ENCODE results near the gene RAMP3. TPM values are rescaled to one million over a fixed set of nuclear protein-coding genes. Genes with fewer than 3 reads are reported as not detected.

The RAMP3 gene
- total and polyA plus RNA-seq, 8 donors = 2.6 to 21.8 (median 11.1) TPM

DNA sequence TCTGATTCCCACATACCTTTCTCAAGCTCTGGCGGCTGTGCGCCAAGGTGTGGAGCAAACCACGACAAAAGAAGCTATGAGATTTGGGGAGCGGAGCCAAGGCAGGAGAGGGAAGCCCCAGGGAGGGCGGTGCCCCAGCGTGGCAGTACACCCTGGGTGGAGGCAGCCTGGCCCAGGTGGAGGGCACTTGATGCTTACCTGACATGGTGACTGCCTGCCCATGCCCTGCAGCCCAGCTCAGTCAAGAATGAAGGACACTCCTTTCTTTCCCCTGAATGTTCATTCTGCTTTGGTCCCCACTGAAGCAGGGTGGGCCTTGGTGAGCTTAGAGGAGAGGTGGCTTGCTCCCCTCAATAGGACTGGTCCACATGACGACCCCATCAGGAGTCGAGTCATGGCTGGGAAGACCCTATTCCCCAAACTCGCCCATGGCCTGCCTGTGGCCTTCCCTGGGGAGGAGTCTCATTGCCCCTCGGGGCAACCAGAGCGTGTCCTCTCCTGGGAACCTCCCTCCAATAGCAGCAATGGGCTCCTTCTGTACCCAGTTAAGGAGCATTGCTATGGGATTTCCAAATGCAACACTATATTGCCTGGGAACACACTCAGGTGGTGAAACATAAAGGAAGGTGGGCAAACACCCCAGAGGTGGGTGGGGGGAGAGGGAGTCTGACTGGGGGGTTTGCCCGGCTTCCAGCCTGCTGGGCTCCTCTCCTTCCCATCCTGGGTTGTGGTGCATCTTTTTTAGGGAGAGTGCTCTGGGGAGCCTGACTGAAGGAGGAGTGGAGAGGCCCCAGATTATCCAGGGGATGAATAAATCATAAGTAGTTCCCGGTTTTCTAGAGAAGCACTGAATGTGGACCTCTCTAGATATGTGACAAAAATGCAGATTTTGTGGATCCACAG is 22.7 kb downstream of the RAMP3 start:
- intact Hi-C loops (cut with DNase I; ENCODE audit: low total_unique reads) = no loop called here
- H3K9me3 ChIP-seq = no peaks in the 10 kb centered on the region
- no peaks in the 10 kb centered on the region for H3K4me1 ChIP-seq
- H3K36me3 ChIP-seq = no peaks in the 10 kb centered on the region
- H3K27me3 ChIP-seq = peaks cover 0 to 18% (median 0%) of the 10 kb centered on the region in 3 donors
- no peak for TF ChIP-seq POLR2AphosphoS5 (IDR thresholded peaks at IDR 0.05)
- no peak for TF ChIP-seq EP300 (IDR thresholded peaks at IDR 0.05)
- TF ChIP-seq, protein P1, sequence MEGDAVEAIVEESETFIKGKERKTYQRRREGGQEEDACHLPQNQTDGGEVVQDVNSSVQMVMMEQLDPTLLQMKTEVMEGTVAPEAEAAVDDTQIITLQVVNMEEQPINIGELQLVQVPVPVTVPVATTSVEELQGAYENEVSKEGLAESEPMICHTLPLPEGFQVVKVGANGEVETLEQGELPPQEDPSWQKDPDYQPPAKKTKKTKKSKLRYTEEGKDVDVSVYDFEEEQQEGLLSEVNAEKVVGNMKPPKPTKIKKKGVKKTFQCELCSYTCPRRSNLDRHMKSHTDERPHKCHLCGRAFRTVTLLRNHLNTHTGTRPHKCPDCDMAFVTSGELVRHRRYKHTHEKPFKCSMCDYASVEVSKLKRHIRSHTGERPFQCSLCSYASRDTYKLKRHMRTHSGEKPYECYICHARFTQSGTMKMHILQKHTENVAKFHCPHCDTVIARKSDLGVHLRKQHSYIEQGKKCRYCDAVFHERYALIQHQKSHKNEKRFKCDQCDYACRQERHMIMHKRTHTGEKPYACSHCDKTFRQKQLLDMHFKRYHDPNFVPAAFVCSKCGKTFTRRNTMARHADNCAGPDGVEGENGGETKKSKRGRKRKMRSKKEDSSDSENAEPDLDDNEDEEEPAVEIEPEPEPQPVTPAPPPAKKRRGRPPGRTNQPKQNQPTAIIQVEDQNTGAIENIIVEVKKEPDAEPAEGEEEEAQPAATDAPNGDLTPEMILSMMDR (IDR thresholded peaks at IDR 0.05) = no peak
- TF ChIP-seq POLR2A (IDR thresholded peaks at IDR 0.05) = no peak
- no peak overlapping the region for H3K4me3 ChIP-seq
- no peak overlapping the region for H3K27ac ChIP-seq
- WGBS, 5 donors = 59 to 79% (median 77%) methylated on average over 11 to 13 of the region's 13 CpGs
- no peak for DNase-seq

DNA sequence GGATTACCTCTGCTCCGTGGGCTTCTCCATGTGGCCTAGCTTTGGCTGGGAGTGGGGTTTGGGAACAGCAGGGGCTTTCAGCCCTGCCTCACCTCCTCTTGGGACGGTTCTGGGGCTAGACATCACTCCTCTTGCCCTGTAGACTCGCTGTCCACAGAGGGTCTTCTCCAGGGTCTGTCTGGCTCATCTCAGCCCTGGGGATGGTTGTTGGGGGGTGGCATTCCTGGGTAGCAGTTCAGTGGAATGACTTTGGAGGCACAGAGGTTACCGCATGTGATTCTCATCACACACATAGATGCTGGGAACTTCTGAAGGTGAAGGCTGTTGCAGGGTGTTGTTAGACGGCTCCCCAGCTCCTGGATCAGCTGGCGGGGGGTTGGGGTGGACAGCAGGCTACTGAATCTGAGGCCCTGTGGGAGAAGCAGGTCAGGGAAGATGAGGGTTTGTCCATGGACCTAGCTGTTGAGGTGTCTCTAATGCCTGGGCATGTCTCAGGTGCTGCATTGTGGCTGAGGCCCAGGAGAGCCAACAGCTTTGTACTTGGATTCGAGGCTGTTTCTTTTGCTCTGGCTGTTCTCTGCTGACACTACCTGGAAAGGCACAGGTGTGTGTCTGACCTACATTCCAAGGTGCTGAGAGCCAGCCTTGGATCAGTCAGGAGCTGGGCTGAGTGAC is 23.8 kb downstream of the RAMP3 start:
- 70 to 87% (median 79%) methylated on average over 3 to 7 of the region's 7 CpGs for WGBS, 5 donors
- no peak for DNase-seq
- H3K4me1 ChIP-seq = no peaks in the 10 kb centered on the region
- no peaks in the 10 kb centered on the region for H3K36me3 ChIP-seq
- no peak for TF ChIP-seq POLR2AphosphoS5 (IDR thresholded peaks at IDR 0.05)
- TF ChIP-seq, protein P1 (IDR thresholded peaks at IDR 0.05) = no peak
- no peak for TF ChIP-seq POLR2A (IDR thresholded peaks at IDR 0.05)
- TF ChIP-seq EP300 (IDR thresholded peaks at IDR 0.05) = no peak
- H3K27me3 ChIP-seq = peaks cover 0 to 14% (median 0%) of the 10 kb centered on the region in 3 donors
- intact Hi-C loops (cut with DNase I; ENCODE audit: low total_unique reads) = no loop called here
- no peaks in the 10 kb centered on the region for H3K9me3 ChIP-seq
- no peak overlapping the region for H3K27ac ChIP-seq
- H3K4me3 ChIP-seq = no peak overlapping the region

DNA sequence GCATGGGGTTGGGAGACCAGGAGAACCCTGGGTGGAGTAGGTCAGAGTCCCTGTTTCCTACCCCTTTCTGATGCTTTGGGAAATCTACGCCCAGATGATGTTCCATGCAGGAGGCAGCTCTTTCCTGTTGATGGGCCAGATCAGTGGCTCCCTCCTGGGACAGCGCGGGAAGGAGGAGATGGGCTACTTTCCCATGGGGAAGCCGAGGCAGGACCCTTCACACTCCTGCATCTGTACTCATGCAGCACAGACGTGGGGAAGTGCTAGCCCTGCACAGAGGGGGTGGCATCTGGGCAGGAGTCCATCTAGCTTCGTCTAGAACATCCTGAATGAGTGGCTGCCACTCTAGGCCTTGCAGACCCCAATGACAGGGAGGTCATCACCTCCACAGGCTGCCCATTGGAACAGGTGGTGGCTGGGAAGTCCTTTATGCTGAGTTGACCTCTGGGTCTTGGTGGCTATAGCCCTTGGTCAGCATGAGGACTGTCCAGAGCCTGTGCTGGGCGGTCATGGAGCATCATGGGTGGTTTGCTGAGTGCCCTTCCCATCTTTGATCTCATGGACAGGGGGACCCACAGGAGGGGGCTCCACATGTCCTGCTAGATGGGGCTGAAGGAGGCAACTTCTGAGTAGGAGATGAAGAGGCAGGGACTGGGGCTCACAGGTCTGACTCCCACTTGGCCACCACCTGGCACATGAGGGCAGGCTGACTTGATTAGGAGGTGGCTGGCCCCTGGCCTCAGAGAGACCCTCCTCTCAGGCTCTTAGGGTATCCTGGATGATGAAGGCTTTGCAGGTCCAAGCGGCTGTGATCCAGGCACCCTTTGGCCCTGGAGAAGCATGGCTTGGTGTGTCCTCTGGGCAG is 24.6 kb downstream of the RAMP3 start:
- Histone ChIP-seq H3K9me3 (no peaks in the 10 kb centered on the region), H3K4me1 (no peaks in the 10 kb centered on the region), H3K4me3 (no peak overlapping the region), H3K27me3 (peaks cover 0 to 7% (median 0%) of the 10 kb centered on the region in 3 donors), H3K36me3 (no peaks in the 10 kb centered on the region), H3K27ac (no peak overlapping the region)
- TF ChIP-seq POLR2A (IDR thresholded peaks at IDR 0.05) (no peak), POLR2AphosphoS5 (IDR thresholded peaks at IDR 0.05) (no peak), EP300 (IDR thresholded peaks at IDR 0.05) (no peak)
- TF ChIP-seq, protein P1 (IDR thresholded peaks at IDR 0.05) = no peak
- intact Hi-C loops (cut with DNase I; ENCODE audit: low total_unique reads) = no loop called here
- no peak for DNase-seq
- WGBS, 5 donors = 50 to 93% (median 75%) methylated on average over 2 to 8 of the region's 8 CpGs
